Activated B cell treated with CpG ODN at 0.5 μM for 24 hours (primary cell): ENCODE results near the gene BRD4. TPM values are rescaled to one million over a fixed set of nuclear protein-coding genes. Genes with fewer than 3 reads are reported as not detected.

Experiments
- ATAC-seq: fragments of 200-7000 bp; cut with Tn5 transposase; one replicate; pipeline ENCODE4 v1.10.0; 2021; ENCODE audit warnings: low read depth, mild to moderate bottlenecking, moderate library complexity
- CTCF ChIA-PET: fragments of 350-600 bp; sonication (Branson Sonifier 250); formaldehyde crosslinking; loops from one replicate; lab custom pipeline; 2021; ENCODE audit warnings: antibody characterized with exemption; lab: Charles Lee
- POLR2A ChIA-PET: fragments of 350-600 bp; sonication (Branson Sonifier 250); formaldehyde crosslinking; loops from one replicate; lab custom pipeline; 2021; ENCODE audit warnings: antibody characterized with exemption; lab: Charles Lee
- DNase-seq: peaks from one replicate; pipeline ENCODE4 v3.0.0; 2022
- H3K27ac Mint-ChIP-seq: one replicate; pipeline ENCODE4 v1.8.0; 2020; ENCODE audit warnings: mixed read lengths
- H3K27me3 Mint-ChIP-seq: one replicate; pipeline ENCODE4 v1.8.0; 2021; ENCODE audit warnings: mixed read lengths
- H3K36me3 Mint-ChIP-seq: one replicate; pipeline ENCODE4 v1.8.0; 2021; ENCODE audit warnings: low read depth, mixed read lengths
- H3K4me1 Mint-ChIP-seq: one replicate; pipeline ENCODE4 v1.8.0; 2021; ENCODE audit warnings: mixed read lengths
- H3K4me3 Mint-ChIP-seq: one replicate; pipeline ENCODE4 v1.8.0; 2020; ENCODE audit warnings: mild to moderate bottlenecking, mixed read lengths
- H3K9me3 Mint-ChIP-seq: one replicate; pipeline ENCODE4 v1.8.0; 2020; ENCODE audit warnings: mixed read lengths
- CTCF ChIP-seq: fragments of 200-600 bp; IDR thresholded peaks from one replicate; pipeline ENCODE4 v1.8.0; 2022; ENCODE audit warnings: antibody characterized with exemption, mild to moderate bottlenecking
- intact Hi-C: fragments of 100-400 bp; cut with micrococcal nuclease; formaldehyde crosslinking; loops from one replicate; pipeline ENCODE4 v1.15.1; 2024
- total RNA-seq: library from RNA; stranded (reverse); gene quantifications from 2 replicates; pipeline ENCODE4 v1.2.3, GENCODE V29; 2022

Gene BRD4
- total RNA-seq, 1 donor from 2014 or later = 164 TPM

- H3K4me1 Mint-ChIP-seq = peaks cover 27% of the 10 kb centered on the region
- CTCF ChIA-PET = interaction anchor here (1.1 kb wide), 1 partner anchor 110 kb away, joined by 3 read pairs; no protein-coding TSS in a partner anchor
- H3K27ac Mint-ChIP-seq = no peak overlapping the region
- DNase-seq (no peak), ATAC-seq (no peak)
- intact Hi-C loops = no loop called here
- H3K4me3 Mint-ChIP-seq = no peak overlapping the region
- no peaks in the 10 kb centered on the region for H3K9me3 Mint-ChIP-seq
- TF ChIP-seq CTCF = no peak
- POLR2A ChIA-PET = no interaction called here
- H3K36me3 Mint-ChIP-seq = peaks cover 61% of the 10 kb centered on the region
- no peaks in the 10 kb centered on the region for H3K27me3 Mint-ChIP-seq
Measured at GRCh38 chr19:15373644-15374043, 41.3 kb upstream of the BRD4 start.

GRCh38 chr19:15372891-15373301 lies 40.6 kb upstream of the BRD4 start:
- ATAC-seq = no peak
- TF ChIP-seq CTCF = no peak
- Mint-ChIP-seq H3K27me3 (no peaks in the 10 kb centered on the region), H3K9me3 (no peaks in the 10 kb centered on the region), H3K27ac (no peak overlapping the region), H3K36me3 (peaks cover 64% of the 10 kb centered on the region), H3K4me1 (peaks cover 21% of the 10 kb centered on the region), H3K4me3 (no peak overlapping the region)
- intact Hi-C loops = no loop called here
- POLR2A ChIA-PET = no interaction called here
- CTCF ChIA-PET = interaction anchor here (1.1 kb wide), 1 partner anchor 109 kb away, joined by 3 read pairs; no protein-coding TSS in a partner anchor
- no peak for DNase-seq

- ATAC-seq (no peak), DNase-seq (no peak)
- Mint-ChIP-seq H3K27me3 (no peaks in the 10 kb centered on the region), H3K9me3 (no peaks in the 10 kb centered on the region), H3K36me3 (peaks cover 69% of the 10 kb centered on the region), H3K4me3 (no peak overlapping the region), H3K4me1 (peaks cover 17% of the 10 kb centered on the region), H3K27ac (no peak overlapping the region)
- intact Hi-C loops = no loop called here
- CTCF ChIA-PET = interaction anchor here (1.1 kb wide), 1 partner anchor 109 kb away, joined by 3 read pairs; no protein-coding TSS in a partner anchor
- POLR2A ChIA-PET = no interaction called here
- TF ChIP-seq CTCF = no peak
Measured at GRCh38 chr19:15372470-15372869, 40.1 kb upstream of the BRD4 start.

GRCh38 chr19:15371786-15372380 lies 39.5 kb upstream of the BRD4 start:
- ChIA-PET CTCF (no interaction called here), POLR2A (interaction anchor here (0.6 to 0.7 kb wide), 2 partner anchors 27 to 739 kb away, joined by 3 to 4 read pairs; no protein-coding TSS in a partner anchor)
- H3K4me3 Mint-ChIP-seq = no peak overlapping the region
- peaks cover 11% of the 10 kb centered on the region for H3K4me1 Mint-ChIP-seq
- intact Hi-C loops = no loop called here
- no peaks in the 10 kb centered on the region for H3K9me3 Mint-ChIP-seq
- DNase-seq (no peak), ATAC-seq (no peak)
- H3K27me3 Mint-ChIP-seq = no peaks in the 10 kb centered on the region
- no peak for TF ChIP-seq CTCF
- peaks cover 75% of the 10 kb centered on the region for H3K36me3 Mint-ChIP-seq
- no peak overlapping the region for H3K27ac Mint-ChIP-seq

- DNase-seq (no peak), ATAC-seq (no peak)
- Mint-ChIP-seq H3K4me3 (no peak overlapping the region), H3K9me3 (no peaks in the 10 kb centered on the region), H3K27me3 (no peaks in the 10 kb centered on the region), H3K27ac (no peak overlapping the region), H3K36me3 (peaks cover 81% of the 10 kb centered on the region), H3K4me1 (peaks cover 6% of the 10 kb centered on the region)
- ChIA-PET POLR2A (interaction anchor here (0.6 to 0.7 kb wide), 2 partner anchors 27 to 739 kb away, joined by 3 to 4 read pairs; no protein-coding TSS in a partner anchor), CTCF (no interaction called here)
- no peak for TF ChIP-seq CTCF
- intact Hi-C loops = no loop called here
Measured at GRCh38 chr19:15371119-15371518, 38.8 kb upstream of the BRD4 start.
